NCI-H2171 (cell line): ENCODE measurements around the gene ASCC1.
"Not testable (repeated sequence)": the region's sequence is repeated elsewhere in the genome, so short reads cannot be mapped to it uniquely, and the experiment has no call there.

Source experiments
- DNase-seq: peaks from one replicate; lab custom pipeline; 2025; lab: John Stamatoyannopoulos, UW

The ASCC1 gene

DNA sequence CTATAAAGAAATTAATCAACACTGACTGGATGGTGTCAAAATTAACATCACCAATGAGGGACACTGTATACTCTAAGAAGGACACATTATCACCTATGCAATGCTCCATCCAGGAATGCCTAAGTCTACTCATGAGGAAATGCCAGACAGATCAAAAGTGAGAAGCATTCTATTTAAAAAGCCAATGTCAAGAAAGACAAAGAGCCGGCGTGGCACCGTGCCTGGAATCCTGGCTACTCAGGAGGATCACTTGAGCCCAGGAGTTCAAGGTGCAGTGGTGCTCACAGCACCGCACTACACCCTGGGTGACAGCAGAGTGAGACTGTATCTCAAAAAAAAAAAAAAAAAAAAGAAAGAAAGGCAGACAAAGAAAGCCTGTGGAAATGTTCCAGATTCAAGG lies 45.8 kb downstream of the ASCC1 start:
- DNase-seq, result no peak

DNA sequence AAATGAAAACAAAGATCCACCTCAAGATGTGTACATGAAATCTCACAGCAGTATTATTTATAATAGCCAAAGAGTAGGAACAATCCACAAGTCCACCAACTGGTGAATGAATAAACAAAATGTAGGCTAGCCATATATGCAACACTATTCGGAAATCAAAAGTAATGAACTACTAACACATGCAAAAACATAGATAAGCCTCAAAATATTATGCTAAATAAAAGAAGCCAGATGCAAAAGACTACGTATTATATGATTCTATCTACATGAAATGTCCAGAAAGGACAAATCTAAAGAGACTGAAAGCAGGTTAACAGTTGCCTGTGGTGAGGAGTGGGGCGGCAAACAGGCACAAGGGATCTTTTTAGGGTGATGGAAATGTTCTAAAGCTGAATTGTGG lies 49.0 kb downstream of the ASCC1 start:
- no peak for DNase-seq

DNA sequence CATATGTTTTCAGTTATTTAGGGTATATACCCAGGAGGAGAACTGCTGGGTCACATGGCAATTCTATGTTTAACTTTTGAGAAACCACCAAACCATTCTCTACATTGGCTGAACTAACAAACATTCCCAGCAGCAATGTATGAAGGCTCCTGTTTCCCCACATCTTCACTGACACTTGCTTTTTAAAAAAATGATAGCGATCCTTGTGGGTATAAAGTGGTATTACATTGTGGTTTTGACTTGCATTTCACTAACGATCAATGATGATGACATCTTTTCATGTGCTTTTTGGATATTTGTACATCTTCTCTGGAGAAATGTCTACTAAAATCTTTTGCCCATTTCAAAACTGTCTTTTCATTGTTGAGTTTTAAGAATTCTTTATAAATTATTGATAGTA lies 51.5 kb downstream of the ASCC1 start:
- no peak for DNase-seq

DNA sequence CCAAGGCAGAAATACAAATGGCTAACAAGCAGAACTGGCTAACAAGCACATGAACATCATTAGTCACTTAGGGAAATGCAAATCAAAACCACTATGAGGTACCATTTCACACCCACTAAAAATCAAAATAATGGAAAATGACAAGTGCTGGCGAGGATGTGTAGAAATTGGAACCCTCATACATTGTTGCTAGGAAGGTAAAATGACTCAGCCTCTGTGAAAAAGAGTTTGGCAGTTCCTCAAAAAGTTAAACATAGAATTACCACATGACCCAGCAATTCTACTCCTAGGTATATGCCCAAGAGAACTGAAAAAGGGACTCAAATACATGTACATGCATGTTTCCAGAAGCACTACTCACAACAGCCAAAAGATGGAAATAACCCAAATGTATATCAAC lies 53.1 kb downstream of the ASCC1 start:
- DNase-seq, result no peak

DNA sequence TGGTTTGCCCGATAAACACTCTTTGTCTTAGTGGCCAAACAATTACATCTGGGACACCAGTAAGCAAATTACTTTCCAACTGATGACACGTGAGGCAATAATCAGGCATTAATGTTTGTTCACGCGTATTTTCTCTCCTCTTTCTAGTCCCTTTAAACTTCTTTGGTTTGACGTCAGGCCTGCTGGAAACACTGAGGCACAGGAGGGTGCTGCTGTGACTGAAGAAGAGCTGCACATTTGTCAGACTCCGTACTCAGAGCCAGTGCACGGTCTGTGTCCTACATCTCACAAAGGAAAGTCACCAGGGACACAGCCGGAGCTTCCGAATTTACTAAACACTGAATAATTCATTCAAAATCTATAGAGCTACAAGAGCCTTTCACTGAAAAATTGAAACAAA lies 57.9 kb downstream of the ASCC1 start:
- no peak for DNase-seq

DNA sequence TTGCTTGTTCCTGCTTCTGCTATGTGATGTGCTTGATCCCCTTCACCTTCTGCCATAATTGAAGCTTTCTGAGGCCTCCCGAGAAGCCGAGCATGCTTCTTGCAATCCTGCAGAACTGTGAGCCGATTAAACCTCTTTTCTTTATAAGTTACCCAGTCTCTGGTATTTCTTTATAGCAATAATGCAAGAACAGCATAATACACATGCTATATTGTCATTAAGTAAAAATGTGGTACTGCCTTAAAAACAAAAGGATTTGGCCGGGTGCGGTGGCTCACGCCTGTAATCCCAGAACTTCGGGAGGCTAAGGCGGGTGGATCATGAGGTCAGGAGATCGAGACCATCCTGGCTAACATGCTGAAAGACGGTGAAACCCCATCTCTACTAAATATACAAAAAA lies 59.9 kb downstream of the ASCC1 start:
- DNase-seq, result no peak

DNA sequence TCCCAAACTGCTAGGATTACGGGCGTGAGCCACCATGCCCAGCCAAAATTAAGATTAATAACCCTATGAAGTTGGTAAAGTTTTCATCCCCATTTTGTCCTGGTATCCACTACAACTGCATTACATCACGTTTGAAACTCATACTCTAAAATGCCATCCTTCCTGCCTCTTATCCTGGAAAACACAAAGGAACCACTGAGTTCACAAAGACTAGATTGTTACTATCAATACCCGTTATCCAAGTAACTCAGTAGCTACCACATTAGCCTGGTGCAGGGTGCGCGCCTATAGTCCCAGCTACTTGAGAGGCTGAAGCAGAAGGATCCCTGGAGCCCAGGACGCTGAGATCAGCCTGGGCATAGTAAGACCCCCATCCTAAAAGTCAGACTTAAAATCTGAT lies 63.8 kb downstream of the ASCC1 start:
- no peak for DNase-seq

DNA sequence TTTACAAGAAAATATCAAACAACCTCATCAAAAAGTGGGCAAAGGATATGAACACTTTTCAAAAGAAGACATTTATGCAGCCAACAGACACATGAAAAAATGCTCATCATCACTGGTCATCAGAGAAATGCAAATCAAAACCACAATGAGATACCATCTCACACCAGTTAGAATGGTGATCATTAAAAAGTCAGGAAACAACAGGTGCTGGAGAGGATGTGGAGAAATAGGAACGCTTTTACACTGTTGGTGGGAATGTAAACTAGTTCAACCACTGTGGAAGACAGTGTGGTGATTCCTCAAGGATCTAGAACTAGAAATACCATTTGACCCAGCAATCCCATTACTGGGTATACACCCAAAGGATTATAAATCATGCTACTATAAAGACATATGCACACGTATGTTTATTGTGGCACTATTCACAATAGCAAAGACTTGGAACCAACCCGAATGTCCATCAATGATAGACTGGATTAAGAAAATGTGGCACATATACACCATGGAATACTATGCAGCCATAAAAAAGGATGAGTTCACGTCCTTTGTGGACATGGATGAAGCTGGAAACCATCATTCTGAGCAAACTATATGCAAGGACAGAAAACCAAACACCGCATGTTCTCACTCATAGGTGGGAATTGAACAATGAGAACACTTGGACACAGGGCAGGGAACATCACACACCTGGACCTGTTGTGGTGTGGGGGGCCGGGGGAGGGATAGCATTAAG lies 65.2 kb downstream of the ASCC1 start:
- DNase-seq, result not testable (repeated sequence)

DNA sequence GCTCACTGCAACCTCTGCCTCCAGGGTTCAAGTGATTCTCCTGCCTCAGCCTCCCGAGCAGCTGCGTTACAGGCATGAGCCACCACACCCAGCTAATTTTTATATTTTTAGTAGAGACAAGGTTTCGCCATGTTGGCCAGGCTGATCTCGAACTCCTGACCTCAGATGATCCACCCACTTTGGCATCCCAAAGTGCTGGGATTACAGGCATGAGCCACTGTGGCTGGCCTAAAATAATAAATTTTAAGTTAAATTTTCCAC lies 68.8 kb downstream of the ASCC1 start:
- not testable (repeated sequence) for DNase-seq

DNA sequence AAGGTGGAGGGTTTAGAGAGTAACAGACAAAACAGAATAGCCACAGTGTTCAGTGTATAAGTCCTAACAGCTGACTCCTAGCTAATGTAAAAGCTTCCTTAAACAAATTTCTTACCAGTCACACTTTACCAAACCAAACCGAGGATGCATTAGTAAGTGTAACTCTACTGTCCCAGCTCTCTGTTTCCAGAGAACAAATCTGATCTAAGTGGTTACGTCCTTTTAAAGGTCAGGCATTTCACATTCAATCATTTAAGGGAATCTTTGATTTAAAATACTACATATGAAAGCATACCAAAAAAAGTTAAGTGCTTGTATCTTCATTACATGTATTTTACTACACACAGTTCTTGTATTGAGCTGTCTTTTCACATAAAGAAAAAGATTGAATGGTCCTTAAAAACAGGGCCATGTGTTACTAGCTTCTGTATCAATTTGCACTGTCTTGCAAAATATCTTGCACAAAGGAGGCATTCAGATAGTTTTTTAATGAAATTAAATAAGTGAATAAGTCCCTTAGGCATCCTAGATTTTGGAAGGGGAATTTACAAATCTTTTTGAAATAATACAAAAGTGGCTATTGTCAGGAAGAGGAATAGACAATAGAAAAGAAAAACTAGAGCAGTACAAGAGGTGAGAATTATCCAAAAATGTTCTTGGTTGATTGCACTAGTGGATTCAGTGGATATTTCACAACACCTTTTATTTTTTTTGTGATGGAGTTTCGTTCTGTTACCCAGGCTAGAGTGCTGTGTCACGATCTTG lies 69.3 kb downstream of the ASCC1 start:
- no peak for DNase-seq

DNA sequence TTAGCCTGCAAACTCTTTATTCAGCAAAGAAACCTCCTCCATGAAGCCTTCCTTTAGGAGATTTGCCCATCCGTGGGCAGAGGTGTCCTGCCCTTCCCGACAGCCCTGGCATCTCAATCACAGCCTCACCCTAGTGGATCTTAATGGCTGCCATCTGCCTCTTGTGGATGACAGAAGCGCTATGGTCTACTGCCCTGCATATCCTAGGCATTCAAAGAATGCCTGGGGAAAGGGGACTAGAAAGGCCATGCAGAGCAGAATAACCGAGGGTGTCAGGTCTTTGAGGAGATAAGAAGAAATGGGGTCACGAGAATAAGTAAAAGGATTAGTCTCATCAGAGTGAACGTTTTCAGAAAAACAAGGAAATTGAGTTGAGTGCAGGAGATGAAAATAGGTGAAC lies 70.0 kb downstream of the ASCC1 start:
- no peak for DNase-seq

DNA sequence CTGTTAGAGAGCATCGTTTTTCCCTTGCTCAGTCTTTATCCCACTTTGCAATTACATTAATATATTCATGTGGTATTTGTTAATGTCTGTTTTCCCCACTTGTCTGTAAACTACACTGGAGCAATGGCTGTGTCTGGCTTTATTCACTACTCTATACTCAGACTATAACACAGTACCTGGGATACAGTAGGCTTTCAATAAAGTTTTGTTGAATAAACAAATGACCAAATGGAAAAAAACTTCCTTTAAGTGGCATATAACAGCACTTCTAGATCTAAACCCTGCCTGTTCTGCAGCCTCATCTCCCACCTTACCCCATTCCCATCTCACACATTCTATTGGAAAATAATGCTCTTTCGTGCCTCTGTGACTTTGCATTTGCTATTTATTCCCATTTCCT lies 70.4 kb downstream of the ASCC1 start:
- no peak for DNase-seq

DNA sequence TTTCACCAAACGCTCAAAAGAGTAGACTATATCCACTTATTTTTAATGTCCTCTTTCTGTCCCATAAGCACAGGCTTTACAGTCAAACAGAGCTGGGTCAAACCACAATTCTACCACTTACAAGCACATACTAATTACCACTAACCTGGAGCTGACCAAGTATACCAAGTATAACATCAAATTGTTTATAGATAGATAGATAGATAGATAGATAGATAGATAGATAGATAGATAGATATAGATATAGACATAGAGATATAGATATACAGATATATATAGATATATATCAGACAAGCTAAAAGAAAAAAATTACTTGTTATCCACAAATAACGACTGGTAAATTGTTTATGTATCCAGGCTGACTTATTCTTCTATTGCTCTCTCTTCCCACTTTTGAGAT lies 75.2 kb downstream of the ASCC1 start:
- DNase-seq, result no peak

DNA sequence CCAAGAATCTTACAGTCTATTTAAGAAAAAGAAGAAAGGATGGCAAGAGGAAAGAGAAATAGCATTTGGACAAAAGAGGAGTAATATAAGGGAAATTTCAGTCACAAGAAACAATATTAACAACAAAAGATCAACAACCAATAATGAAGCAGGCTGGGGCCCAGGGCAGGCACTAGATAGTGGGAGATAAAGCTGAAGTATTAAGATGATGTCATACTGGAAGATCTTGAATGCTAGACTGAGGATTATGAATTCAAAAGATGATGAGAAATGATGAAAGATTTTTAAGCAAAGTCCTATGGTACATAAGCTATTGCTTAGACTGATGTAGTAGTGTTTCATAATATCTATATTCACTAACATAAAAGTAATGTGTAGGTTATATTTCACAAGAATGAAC lies 75.9 kb downstream of the ASCC1 start:
- DNase-seq, result no peak

DNA sequence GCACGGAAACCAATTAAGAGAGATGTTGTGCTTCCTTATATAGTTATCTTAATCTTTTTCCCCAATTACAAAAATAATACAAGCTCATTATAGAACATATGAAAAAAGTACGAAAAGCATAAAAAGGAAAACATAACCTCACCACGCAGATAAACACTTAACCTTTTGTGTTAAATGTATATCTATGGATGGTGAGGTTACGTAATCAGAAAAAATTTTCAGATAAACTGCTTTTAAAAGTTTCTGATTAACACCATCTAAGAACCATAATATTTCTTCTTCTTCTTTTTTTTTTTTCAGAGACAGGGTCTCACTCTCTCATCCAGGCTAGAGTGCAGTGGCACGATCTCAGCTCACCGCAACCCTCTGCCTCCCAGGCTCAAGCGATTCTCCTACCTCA lies 78.5 kb downstream of the ASCC1 start:
- no peak for DNase-seq

DNA sequence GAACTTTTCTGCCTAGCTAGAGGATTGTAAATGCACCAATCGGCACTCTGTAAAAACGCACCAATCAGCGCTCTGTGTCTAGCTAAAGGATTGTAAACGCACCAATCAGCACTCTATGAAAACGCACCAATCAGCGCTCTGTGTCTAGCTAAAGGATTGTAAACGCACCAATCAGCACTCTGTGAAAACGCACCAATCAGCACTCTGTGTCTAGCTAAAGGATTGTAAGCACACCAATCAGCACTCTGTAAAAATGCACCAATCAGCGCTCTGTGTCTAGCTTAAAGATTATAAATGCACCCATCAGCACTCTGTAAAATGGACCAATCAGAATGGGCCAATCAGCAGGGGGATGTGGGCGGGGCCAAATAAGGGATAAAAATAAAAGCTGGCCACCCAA lies 79.9 kb downstream of the ASCC1 start:
- not testable (repeated sequence) for DNase-seq

DNA sequence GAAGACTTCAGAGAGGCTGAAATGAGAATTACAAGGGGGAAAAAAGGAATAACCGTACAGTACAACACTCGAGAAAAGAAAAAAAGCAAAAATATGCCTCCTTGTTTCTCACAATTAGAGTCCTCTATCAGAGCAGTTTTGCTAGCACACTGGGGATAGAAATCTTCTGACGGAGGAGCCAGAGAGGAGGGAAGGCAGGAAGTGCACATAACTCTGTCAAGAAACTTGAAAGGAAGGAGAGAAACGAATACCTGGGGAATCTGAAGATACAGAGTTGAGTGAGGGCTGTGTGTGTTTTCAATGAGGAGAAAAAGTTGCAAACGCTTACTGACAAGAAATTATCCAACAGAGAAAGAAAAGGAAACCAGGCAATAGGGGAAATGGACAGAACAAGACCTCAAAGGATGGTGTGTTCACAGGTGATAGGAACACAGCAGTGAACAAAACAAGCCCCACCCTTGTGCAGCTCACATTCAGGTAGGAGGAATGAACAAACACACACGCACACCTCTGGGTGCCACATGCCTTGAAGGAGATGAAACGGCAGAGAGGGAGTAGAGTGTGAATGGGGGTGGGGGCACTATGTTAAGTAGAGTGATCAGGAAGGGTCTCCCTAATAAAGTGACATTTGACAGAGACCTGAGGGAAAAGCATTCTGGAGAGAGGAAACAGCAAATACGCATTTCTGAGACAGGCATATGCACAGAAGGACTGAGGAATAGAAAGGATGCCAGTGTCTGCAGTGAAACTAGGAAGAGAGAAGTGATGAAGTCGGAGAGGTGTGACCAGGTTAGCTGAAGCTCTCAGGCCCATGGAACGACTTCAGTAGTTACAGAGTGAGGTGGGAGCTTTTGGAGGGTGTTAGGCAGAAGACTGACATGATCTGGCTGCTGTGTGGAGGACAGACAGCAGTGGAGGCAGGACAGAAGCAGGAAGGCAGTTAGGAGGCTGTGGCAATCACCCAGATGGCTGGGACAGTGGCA lies 81.0 kb downstream of the ASCC1 start:
- no peak for DNase-seq

DNA sequence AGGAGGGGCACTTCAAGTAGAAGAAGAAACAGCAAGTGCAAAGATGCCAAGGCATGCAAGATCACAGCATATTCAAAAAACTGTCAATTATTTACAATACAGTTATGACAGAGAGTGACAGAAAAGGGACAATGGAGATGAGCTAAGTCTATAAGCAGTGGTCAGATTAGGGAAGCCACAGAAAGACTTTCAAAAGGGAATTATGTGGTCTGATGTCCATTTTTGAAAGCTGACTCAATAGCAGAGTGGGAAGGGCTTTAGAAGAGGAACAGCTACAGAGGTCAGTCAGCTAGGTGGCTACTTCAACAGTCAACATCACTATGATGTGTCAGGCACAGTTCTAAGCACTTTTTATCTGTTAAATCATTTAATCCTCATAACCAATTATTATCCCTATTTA lies 82.6 kb downstream of the ASCC1 start:
- DNase-seq, result no peak

DNA sequence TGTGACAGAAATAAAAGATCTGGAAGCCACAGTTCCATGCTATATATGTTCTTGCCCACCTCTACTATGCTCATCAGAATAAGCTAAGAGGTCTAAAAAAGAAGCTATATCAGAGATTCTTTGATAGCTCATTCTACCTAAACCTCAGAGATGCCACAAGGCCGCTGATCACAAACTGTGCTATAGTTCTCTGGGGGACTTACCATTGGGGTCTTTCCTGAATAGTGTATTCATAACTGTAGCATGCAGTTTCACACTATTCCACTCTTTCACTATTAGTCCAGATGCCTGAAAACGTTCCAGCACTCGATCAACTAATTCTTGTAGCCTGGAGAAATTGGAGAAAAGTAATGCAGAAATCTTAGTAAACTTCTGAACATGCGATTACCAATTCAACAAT lies 83.2 kb downstream of the ASCC1 start:
- DNase-seq, result no peak

DNA sequence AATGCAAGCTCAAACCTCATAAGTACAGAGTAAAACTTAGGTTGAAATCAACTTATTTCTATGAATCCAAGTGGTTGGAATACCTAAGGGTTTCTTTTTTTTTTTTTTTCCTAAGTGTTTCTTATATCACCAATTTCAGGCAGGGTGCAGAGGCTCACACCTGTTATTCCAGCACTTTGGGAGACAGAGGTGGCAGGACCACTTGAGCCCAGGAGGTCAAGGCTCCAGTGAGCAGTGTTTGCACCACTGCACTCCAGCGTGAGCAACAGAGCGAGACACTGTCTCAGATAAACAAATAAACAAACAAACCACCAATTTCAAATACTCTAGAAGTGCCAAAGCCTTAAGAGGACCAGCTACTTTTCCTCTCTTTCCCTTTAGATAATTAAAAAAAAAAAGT lies 88.5 kb downstream of the ASCC1 start:
- DNase-seq, result no peak

DNA sequence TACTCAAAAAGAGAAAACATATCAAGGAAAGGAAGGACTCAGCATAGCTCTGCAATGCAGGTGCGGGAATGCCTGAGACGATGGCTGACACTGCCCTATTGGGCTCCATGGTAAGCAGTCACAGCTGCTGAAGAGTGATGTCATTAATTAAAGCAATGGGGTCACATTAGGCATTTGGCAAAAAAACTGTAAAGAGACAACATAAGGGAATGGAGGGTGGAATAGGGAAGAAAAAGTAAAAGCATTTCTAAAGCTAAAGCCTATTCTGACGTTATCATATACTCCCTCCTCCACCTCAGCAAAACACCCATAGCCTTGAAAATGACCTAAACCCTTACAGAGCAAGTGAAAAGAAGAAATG lies 89.2 kb downstream of the ASCC1 start:
- DNase-seq, result no peak

DNA sequence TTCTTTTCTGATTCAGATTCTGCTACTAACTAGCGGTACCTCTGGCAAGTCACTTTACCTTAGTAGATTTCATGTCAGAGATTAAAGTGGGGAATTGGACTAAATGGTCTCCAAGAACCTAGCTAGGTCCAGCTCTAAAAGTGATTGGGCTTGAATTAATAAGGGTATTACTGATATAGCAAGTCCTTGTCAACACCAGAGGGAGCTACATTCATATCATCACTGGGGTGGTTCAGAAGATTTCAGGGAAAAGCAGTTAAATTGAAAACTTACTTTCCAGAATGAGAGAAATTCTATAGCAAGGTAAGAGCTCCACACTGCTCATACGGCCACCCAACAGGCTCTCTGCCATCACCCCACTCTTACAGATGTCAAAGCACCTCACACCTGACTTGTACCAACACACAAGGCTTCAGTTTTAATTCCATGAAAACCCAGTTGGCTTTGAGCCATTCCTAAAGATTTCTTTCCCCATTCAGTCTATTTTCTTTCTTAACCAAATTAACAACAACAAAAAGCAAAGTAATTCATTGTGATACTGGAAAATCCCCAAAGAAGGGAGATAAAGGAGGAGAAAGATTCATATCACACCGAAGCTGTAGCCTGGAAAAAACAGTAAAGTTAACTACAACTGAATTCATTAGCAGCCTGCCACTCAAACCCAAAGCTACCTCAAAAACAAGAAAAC lies 89.7 kb downstream of the ASCC1 start:
- no peak for DNase-seq
